Measurements from ENCODE around the gene INO80B.

INO80B gene

DNA sequence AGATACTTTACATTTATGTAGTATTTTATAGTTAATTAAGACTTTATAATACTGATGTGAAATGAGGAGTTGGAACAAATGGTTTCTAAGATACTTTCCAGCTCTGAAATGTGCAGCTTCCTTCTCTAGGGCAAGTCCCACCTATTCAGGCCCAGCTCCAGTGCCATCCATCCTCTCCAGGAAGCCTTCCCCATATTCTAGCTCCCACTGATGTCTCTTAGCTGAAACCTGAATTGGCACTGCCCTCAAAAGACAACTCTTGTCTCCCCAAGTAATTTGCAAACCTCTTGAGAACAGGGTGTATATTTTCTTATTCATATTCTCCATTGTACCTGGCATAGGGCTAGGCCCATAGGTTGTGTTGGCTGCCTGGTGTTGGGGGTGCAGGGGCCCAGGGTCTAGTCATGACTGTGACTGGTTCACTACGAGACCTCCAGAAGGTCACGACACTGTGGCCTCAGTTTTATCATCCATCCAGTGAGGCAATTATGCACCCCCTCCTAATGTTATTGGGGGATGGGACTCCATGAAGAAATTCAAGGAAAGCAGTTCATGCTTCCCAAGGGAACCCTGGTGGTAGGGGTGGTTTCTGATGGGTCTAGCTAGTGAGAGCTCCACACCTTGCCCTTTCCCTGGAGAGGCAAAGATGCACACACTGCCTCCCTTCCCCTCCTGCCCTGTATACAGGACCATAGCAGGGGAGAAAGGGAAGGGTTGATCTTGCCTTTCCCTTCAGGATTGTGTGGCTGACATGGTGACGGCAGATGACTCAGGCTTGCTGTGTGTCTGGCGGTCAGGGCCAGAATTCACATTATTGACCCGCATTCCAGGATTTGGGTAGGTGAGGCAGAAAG lies 30.5 kb upstream of the INO80B start:
- peak in 2 of 10 donors; percentile 23 to 61 for DNase-seq
- intact Hi-C loops (cut with DNase I), result loop anchor here (5.0 kb wide), 1 partner anchor 33 kb away; the partner anchor contains the start of genes INO80B and WBP1

DNA sequence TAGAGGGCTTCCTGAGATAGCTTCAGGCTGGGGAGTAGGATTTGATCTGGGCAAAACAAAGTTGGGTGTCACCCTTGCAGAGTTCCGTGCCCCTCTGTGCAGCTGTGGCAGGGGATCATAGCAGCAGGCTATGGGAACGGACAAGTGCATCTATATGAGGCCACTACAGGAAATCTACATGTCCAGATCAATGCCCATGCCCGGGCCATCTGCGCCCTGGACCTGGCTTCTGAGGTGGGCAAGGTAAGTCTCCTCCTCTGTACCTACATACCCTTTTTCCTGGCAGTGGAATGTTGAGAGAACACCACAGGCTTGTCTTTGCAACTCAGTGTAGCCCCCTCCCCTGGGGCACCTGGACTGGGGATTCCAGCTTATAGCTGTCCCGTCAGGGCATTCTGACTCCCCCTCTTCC lies 29.9 kb upstream of the INO80B start:
- intact Hi-C loops (cut with DNase I), result loop anchor here (5.0 kb wide), 1 partner anchor 32 kb away; the partner anchor contains the start of genes INO80B and WBP1
- peak in 2 of 10 donors; percentile 64 to 78 for DNase-seq

DNA sequence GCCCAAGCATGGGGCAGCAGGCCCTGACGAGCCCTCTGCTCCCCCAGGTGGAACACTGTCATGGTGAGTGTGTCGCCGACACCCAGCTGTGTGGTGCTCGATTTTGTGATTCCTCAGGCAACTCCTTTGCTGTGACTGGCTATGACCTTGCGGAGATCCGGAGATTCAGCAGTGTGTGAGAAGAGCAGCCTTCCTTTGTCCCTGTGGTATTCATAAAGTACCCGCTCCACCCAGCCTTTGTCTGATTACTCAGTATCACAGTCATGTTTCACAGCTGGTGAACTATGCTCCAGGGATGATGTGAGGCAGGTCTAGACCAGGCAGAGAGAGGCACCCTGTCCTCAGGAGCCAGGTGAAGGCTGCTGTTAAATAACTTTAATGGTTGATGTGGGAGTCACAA lies 29.4 kb upstream of the INO80B start:
- peak in 1 of 10 donors; percentile 52 for DNase-seq
- intact Hi-C loops (cut with DNase I), result no loop called here

DNA sequence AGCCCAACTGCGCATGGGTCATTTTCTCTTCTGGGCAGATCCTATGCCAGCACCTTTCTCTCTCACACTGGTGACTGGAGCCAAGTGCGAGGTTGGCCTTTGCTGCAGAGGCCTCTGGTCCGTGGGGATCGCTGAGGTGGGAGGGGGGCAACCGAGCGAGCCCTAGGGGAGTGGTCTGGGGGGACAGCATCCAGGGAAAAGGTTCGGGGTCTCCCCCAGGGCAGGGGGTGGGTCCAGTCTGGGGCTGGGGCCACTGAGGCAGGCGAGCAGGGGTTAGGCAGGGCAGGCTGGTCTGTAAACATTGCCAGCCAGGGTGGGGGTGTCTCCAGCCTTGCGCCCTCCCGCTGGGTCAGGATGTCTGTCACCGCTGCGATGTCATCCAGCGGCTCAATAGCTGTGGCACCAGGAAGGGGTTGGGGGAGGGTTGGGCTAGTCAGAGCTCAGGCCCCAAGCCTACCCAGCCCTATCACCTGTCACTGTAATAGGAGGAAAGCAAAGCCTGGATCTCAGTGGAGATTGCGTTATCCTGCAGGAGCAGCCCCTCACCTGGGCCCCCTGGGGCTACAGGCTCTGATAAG lies 28.6 kb upstream of the INO80B start:
- intact Hi-C loops (cut with DNase I), result no loop called here
- DNase-seq, result peak in 1 of 10 donors; percentile 72

DNA sequence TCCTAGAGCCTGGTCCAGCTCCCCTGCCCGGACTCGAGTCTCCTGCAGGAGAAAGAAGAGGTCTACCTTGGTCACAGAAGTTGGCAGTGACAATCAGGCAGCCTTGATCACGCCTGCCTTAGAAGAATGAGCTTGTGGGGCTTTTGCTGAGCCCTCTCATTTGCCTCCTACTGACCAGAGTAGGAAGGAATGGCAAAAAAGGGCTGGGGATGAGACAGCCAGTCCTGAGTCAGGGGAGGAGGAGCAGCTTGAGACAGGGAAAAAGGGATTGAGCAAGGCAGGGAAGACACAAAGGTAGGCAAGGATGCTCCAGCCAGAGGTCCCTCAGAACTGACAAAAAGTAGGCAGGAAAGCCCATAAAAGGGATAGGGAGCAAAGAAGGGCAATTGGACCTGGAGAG lies 27.3 kb upstream of the INO80B start:
- intact Hi-C loops (cut with DNase I), result no loop called here
- DNase-seq, result no peak

DNA sequence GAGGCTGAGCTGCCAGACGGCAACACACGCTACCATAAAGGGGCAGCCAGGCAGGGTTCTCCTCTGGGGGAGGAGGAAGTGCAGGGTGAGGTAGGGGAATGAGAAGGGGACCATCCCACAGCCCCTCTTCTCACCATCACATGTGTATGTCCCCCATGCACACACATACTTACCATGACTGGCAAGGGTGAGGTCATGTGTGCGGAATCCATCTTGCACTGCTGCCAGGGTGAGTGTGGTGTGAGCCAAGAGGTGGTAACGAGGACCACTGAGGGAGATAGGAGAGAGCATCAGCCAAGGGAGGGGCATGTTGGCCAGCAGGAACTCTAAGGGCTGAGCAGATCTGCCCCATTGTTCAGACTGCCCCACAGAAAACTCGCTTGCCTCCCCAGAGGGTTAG lies 26.2 kb upstream of the INO80B start:
- DNase-seq, result peak in 1 of 10 donors; percentile 39
- intact Hi-C loops (cut with DNase I), result no loop called here

DNA sequence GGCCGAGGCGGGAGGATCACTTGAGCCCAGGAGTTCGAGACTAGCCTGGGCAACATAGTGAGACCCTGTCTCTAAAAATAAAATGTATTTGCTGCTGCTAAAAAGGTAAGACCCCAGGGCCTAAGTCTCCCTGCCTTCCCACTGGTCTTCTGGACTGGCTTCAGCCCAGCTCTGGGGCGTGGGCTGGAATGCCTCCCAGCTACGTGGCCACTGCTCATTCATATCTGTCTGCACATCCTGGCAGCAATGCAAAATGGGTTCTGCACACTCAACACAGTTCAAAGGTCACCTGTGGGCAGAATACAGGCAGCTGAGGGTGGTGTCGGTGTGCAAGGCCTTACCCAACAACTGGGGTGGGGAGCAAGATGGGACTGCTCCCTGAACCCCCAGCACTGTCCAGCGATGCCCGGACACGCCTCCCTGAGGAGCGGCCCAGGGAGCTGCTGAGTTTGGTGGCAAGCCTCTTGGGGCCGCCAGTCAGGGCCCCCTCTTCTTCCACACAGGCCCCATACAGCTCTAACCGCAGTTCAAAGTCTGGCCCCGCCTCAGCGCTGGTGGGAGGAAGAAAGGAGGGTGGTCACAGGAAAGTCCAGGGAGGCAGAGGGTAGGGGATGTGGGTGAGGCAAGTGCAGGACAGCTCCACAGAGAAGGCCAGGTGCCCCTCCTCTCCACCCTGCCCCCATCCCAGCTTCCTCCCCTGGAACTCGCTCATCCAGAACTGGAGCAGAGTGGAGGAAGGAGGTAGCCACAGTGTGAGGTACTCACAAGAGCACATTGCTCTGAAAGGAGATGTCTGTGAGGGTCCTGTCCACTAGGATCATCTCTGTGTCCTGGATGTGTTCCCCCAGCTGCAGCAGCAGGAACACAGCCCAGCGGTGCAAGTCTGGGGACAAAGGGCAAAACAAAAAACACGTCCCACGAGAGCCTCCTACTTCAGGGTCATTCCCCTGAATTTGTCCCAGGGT lies 25.1 kb upstream of the INO80B start:
- intact Hi-C loops (cut with DNase I), result no loop called here
- DNase-seq, result no peak

DNA sequence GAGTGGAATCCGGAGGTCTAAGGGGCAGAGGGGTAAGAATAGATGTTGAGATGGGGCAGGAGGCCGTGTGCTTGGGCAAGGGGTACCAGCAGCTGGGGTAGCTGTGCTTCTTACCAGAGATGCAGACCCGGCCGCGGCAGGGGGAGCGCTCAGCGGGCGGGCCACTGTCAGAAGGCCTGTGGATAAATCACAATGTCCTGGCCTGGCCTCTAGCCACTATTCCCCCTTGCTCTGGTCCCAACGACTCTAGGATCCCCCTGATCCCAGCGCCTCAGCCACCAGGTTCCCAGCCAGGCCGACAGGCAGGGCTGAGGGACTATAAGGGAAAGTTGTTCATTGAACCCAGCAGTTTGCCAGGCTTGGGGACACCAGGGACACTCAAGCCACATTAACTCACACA lies 24.4 kb upstream of the INO80B start:
- DNase-seq, result peak in 1 of 10 donors; percentile 79
- intact Hi-C loops (cut with DNase I), result no loop called here

DNA sequence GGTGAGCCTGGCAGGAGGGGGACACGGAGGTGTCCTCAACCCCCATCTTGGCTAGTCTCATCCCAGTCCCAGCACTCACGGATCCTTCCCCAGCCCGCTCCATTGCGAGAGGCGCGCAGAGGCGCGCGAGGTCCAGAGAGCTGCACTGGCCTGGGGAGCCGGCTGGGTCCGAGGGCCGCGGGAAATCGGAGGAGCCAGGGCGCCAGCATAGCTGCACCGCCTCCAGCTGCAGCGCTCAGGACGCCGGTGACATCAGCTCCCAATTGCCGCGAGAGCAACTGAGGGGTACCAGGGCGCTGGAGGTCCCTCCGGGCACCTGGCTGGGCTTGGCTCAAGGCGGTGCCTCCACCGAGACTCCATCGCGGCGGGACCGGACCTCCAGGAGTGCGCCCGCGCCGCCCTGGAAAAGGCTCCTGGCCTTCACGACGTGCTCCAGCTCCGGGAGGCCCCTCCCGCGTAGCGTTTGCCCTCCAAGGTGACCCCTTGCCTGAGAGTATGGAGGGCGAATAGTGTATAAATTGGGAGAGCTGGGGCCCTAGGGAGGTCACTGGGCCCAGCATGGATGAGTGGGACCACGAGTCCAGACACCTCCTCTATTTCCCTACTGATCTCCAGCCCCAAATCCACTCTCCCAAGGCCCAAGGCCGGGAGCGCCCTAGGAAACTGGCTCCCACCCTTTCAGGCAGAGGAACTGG lies 18.6 kb upstream of the INO80B start:
- DNase-seq, result peak in 2 of 10 donors; percentile 62 to 82
- intact Hi-C loops (cut with DNase I), result no loop called here

DNA sequence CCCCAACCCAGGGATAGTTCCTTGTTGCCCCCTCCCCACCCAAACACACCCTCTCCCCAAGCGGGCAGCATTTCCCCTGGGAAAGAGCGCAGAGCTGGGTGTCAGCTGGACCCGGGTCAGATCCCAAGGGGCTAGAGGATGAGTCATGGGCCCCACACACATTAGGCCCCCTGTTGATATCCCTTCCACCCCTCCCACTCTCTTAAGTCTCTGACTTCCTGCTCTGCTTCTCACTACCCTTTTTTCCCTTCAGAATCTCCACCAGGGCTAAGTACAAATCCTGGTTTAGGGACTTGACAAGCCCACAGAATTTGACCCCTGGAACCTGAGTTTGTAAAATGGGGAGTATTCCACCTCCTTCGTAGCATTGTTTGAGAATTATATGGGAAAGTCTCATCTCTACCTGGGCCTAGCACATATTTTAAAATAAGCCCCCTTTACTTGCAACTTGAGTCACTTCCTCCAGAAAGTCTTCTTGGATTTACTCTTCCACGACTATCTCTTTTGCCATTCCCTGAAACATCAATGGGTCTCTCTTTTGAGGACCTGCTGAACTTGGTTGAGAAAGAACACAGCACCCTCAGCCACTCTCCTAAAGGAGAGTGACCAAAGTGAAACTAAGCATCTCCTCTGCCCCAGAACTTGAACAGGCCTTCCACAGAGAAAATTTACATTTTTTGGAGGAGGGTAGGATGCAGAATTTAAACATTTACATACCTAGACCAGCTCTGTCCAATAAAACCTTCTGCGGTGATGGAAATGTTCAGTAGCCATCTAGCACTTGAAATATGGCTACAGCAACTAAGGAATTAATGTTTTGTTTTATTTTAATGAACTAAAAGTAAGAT lies 17.8 kb upstream of the INO80B start:
- DNase-seq, result peak in 1 of 10 donors; percentile 34
- intact Hi-C loops (cut with DNase I), result no loop called here

DNA sequence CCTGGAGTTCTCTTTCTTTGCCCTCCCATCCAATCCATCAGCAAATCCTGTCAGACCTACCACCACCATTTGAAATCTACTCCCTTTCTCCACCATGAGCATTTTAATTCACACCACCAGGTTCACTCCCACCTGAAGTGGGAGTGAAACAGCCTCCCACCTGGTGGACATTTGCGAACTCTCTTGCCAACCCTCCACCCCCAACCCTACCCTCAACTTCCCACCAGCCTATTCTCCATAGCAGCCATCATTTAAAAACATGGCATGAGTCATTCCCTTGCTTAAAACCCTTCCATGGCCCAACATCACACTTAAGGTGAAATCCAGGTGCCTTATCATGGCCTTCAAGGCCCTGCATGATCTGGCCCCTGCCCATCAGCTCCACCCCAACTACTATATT lies 16.6 kb upstream of the INO80B start:
- peak in 1 of 10 donors; percentile 11 for DNase-seq
- intact Hi-C loops (cut with DNase I), result no loop called here

DNA sequence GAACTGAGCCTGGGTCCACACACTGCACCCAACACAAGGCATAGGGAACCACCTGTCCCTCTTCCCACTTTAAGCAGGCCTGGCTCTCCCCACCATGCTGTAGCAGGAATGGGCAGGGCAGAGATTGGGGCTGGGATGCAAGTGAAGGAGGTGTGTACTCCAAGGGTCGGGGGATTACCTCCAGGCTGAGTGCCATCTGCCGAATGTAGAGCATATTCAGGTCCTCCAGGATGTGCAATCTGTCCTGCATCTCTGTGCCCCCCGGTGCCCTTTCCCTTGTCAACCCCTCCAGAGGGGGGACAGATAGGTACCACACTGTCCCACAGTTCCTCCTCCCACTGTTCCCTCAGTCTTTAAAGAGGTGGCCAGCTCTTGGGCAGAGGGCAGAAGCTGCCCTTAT lies 15.5 kb upstream of the INO80B start:
- intact Hi-C loops (cut with DNase I), result no loop called here
- DNase-seq, result peak in 2 of 10 donors; percentile 66 to 75

DNA sequence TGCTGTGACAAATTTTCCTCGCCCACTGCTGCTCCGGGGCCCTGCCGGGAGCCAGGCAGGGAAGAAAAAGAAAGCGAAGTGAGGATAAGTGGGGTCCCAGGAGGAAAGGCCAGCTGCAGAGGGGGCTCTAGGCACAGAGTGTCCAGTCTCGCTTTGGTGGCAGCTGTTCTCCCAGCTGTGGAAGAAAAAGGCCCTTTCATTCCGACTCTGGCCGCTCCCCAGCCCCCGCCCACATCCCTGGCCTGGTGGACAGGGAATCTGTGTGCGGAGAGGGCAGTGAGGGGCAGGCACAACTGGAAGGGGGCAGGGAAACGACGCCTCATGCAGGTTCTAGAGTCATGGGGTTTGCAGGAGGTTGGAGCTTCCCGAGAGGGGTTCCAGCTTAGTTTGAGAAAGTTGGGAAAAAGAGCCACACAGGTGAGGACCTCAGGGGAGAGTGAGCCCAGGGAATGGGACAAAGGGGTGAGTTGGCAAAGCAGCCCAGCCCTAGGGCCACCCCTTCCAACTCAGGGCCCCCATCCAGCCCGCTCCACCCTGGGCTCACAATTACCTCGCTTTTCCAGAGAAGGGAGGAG lies 15.0 kb upstream of the INO80B start:
- intact Hi-C loops (cut with DNase I), result loop anchor here (2.0 kb wide), 1 partner anchor 15 kb away; the partner anchor contains the start of gene INO80B

DNA sequence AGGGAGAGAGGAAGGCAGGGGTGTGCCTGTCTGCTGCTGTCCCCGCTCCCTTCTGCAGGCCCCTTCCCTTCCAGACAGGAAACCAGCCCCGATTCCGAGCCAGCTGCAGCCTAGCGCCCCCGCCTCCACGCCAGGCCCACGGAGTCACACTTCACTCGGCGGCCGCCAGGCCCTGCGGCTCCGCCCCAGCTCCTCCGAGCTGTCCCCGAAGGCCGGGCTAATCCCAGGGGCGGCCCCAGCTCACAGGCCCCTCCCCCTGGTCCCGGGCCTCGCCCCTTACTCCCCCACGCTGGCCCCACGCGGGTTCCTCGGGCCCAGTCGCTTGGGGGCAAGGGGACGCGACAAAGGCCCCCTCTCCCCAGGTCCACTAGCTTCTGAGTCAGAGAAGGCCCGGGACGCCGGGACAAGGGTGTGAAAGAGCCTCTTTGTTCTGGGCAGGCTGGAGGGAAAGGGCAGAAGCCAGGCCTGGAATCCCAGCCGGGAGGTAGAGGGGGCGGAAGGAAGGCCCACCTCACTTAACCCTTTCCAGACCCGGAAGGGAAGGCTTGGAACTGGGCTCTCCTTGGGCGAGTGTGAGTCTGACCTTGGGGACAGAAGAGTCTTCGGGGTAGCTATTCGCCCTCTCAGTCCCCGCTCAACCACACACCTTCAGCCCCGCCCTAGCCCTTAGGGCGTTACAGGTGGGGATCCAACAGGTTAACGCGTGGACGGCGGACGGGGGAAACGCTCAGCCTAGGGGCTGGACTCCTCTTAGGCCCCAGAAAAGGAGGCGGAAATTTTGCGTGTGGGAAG lies 14.3 kb upstream of the INO80B start:
- intact Hi-C loops (cut with DNase I), result loop anchor here (2.0 kb wide), 1 partner anchor 14 kb away; the partner anchor contains the start of gene INO80B
- DNase-seq, result peak; percentile 79 to 99 (median 86)

More for the DNA sequence above, 15.0 kb upstream of the INO80B start:
- DNase-seq, result peak; percentile 77 to 98 (median 90)

DNA sequence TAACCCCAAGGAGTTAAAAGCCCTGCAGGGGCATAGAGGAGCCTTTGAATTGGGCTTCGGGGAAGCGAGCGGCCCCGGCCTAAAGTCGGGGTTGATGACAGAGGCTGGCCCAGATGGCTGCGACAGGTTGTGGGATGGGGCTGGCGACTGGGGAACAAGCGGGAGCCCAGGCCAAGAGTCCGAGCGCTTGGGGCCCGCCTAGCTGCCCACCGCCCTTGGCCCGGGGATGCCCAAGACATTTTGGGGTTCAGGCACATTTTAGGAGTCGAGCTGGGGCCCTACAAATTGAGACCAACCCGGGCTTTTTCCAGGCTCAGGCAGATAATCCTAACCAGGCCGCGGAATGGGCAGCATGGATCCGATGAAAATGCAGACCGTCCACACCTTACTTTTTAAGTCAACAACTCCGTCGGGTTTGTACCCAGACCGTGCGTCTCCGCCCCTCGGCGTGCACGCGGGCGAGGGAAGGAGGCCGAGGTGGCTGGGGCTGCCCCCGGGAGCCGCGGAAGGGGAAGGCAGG lies 13.7 kb upstream of the INO80B start:
- peak in 3 of 10 donors; percentile 36 to 86 (median 80) for DNase-seq
- intact Hi-C loops (cut with DNase I), result loop anchor here (2.0 kb wide), 1 partner anchor 14 kb away; the partner anchor contains the start of gene INO80B

DNA sequence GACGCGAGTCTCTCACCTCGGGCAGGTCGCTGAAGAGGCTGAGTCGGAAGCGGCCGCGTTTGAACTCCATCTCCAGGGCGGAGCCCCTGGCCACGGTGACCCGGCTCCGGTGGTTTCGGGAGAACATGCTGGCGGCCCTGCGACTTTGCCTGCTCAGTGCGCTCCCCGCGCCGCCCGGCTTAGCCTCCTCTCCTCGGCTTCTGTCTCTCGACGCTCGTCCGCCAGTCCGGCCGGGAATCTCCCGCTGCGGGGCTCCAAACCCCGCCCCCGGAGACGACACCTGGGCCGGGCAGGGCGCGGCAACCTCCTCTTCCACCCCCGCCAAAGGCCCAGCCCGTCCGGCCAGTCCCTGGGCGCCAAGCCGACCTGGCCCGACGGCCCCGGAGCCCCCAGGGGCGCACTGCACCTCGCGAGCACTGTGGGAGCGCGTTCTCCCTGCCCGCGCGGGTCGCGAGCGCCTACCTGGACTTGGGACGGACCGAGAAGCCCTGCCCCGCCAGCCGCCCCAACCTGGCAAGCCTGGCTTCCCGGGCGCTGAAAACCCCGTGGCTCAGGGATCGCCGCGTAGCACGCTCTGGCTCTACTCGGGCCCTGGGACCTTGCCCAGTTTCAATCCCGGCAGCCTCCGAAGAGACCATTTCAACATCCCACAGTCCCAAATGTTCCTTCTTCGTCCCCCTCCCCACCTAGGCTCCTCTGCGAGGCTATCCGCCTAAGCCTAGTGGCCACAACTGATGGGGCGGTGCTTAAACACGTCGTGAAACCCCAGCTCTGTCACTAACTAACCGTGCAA lies 13.0 kb upstream of the INO80B start, which contains the start of gene RTKN:
Gene RTKN (minus strand): TSS at position 248 of the 793 bp plus-strand sequence. CDS start 121 bp downstream, at position 127.
- intact Hi-C loops (cut with DNase I), result loop anchor here (2.0 kb wide), 1 partner anchor 13 kb away; the partner anchor contains the start of gene INO80B
- DNase-seq, result peak in 3 of 10 donors; percentile 40 to 83 (median 78)

All from posterior cingulate gyrus (tissue), 11 donors.